Measurements from ENCODE around the gene ISLR.

GRCh38 chr15:74203914-74204431 lies 30.5 kb downstream of the ISLR start:
- TF ChIP-seq SUZ12 (IDR thresholded peaks at IDR 0.05; ENCODE audit: extremely low read depth, insufficient read depth, insufficient read length) (no peak), YY1 (IDR thresholded peaks at IDR 0.05; ENCODE audit: insufficient read depth, insufficient read length) (no peak), ZNF274 (IDR thresholded peaks at IDR 0.05; ENCODE audit: low read depth, low read length) (no peak)
